Neutrophil (primary cell): ENCODE results near the gene SPOCK3.

Source experiments
- H3K27ac ChIP-seq: fragments of 200-600 bp; sonication (generic); 2 replicates; pipeline ENCODE4 v1.5.1; 2016; ENCODE audit warnings: mild to moderate bottlenecking, moderate library complexity
- H3K27me3 ChIP-seq: fragments of 200-600 bp; sonication (generic); 2 replicates; pipeline ENCODE4 v1.6.0; 2016; ENCODE audit warnings: mild to moderate bottlenecking
- H3K36me3 ChIP-seq: fragments of 200-600 bp; sonication (generic); 2 replicates; pipeline ENCODE4 v1.5.1; 2017
- H3K4me1 ChIP-seq, 2 experiments: fragments of 200-600 bp in 1 of 2; sonication (generic) in 1 of 2; 1 replicate in 1 of 2; 2 replicates in 1 of 2; pipeline versions ENCODE4 v1.5.1 to v1.6.1; 2013 to 2016; ENCODE audit warnings: low read depth in 1 of 2, low read length in 1 of 2, mild to moderate bottlenecking in 1 of 2, moderate library complexity in 1 of 2; ENCODE audit not compliant: control insufficient read depth in 1 of 2, insufficient read depth in 1 of 2
- H3K4me3 ChIP-seq, 2 experiments: fragments of 200-600 bp in 1 of 2; sonication (generic) in 1 of 2; 1 replicate in 1 of 2; 2 replicates in 1 of 2; pipeline ENCODE4 v1.5.1; 2013 to 2016; ENCODE audit warnings: low read depth in 1 of 2, low read length in 1 of 2, mild to moderate bottlenecking in 1 of 2, moderate library complexity in 1 of 2
- H3K9me3 ChIP-seq: fragments of 200-600 bp; sonication (generic); 2 replicates; pipeline ENCODE4 v1.5.1; 2016
- TF ChIP-seq, protein P1 (sequence below): fragments of 200-600 bp; sonication (generic); IDR thresholded peaks from 2 replicates; pipeline ENCODE4 v1.5.1; 2016; ENCODE audit warnings: antibody characterized with exemption

Gene SPOCK3

DNA sequence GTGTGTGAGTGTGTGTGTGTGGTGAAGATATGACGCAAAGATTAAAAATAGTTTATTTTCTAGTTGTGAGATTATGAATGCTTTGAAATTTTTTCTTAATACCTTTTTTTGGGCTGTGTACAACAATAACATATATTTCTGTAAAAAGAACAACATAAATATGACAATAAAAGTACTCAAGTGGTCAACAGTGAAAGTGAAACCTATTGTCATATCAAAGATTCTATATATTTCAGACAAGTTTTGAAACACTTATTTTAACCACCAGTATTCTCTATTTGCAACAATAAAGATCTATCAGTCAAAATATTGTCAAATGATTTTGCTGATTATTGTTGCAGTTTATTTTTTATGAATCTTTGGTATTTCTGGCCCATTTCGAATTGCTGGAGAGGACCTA lies 98.0 kb downstream of the SPOCK3 start:
- Histone ChIP-seq H3K27ac (no peak overlapping the region), H3K27me3 (no peaks in the 10 kb centered on the region), H3K9me3 (no peaks in the 10 kb centered on the region), H3K4me1 (no peaks in the 10 kb centered on the region), H3K4me3 (no peak overlapping the region), H3K36me3 (no peaks in the 10 kb centered on the region)
- TF ChIP-seq, protein P1, sequence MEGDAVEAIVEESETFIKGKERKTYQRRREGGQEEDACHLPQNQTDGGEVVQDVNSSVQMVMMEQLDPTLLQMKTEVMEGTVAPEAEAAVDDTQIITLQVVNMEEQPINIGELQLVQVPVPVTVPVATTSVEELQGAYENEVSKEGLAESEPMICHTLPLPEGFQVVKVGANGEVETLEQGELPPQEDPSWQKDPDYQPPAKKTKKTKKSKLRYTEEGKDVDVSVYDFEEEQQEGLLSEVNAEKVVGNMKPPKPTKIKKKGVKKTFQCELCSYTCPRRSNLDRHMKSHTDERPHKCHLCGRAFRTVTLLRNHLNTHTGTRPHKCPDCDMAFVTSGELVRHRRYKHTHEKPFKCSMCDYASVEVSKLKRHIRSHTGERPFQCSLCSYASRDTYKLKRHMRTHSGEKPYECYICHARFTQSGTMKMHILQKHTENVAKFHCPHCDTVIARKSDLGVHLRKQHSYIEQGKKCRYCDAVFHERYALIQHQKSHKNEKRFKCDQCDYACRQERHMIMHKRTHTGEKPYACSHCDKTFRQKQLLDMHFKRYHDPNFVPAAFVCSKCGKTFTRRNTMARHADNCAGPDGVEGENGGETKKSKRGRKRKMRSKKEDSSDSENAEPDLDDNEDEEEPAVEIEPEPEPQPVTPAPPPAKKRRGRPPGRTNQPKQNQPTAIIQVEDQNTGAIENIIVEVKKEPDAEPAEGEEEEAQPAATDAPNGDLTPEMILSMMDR, result no peak

DNA sequence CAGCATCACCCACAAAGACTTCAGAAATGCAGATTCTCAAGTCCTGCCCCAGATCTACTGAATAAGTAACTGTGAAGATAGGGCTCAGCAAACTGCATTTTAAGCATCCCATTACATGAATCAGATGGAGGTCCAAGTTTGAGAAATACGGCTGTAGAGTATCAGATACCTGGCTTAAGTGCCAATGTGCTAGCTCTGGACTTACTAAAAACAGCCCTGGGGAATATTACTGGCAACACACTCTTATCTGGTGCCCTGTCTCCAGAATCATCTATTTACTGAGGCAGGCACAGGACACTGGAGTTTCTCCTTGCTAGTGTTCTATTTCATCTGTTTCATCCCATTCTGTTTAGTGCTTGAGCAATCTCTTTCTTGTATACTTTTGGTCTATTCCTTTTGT lies 105.1 kb downstream of the SPOCK3 start:
- TF ChIP-seq, protein P1, result no peak
- H3K4me3 ChIP-seq, result no peak overlapping the region

DNA sequence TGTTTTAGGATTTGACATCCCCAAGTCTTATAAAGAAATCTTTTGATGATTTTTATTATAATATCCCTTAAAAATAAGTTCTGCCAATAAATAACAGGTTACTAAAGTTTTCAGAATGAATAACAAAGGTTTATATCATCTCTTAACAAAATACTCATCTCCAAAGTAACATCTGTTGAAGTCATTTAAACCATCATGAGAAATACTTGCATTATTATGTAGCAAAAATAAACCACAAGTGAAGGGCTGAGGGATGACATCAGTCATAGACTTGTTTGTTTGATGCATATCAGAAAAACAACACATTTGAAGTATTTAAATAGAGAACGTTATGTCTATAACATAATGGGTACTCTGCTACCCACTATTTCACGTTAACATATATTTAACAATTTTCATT lies 114.9 kb downstream of the SPOCK3 start:
- Histone ChIP-seq H3K36me3 (no peaks in the 10 kb centered on the region), H3K4me3 (no peak overlapping the region), H3K27me3 (no peaks in the 10 kb centered on the region), H3K4me1 (no peaks in the 10 kb centered on the region), H3K27ac (no peak overlapping the region), H3K9me3 (no peaks in the 10 kb centered on the region)
- TF ChIP-seq, protein P1, result no peak

More for the DNA sequence above, 105.1 kb downstream of the SPOCK3 start:
- Histone ChIP-seq H3K27me3 (no peaks in the 10 kb centered on the region), H3K4me1 (no peaks in the 10 kb centered on the region), H3K36me3 (no peaks in the 10 kb centered on the region), H3K9me3 (no peaks in the 10 kb centered on the region), H3K27ac (no peak overlapping the region)

DNA sequence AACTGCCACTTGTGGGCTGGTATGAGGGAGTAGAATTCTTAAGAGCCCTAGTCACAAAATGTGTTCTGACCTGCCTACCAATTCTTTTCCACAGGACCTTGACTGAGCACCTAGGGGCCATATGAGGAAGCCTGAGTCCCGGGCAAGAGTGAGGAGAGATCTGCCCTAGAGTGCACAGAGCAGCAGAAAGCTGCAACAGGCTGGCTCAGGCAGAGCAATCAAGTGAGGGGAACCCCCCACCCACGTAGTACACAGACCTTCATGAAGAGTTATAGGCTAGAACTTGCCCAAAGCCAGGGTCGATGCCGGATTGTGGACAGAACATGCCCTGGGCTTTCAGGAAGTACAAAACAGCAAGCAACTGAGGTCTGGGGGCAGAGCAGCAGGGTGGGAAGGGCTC lies 117.0 kb downstream of the SPOCK3 start:
- H3K27me3 ChIP-seq, result no peaks in the 10 kb centered on the region

DNA sequence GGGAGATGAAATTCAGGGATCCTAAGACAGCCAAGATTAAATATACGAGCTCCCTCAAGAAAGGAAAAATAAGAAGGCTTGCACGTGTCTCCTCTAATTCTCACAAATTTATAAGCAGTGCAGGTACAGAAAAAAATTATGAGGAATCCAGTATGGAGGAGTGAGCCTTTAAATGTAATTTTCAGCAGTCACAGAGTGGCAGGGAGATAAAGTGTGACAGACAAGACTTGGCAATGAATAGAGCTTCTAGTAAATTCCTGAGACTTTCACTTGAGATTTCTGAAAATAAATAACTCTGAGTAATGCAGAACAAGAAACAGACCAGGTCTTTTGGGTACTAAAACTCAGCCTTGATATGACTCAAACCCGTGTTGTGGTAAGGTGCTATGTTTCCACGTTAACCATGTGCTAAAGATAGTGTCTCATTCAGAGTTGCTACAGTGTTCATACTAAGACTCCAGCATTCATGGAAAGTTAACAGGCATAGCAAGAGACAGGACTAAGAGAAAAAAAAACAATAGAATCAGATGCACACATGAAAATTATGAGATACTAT lies 119.8 kb downstream of the SPOCK3 start:
- Histone ChIP-seq H3K27ac (no peak overlapping the region), H3K4me1 (no peaks in the 10 kb centered on the region)
- TF ChIP-seq, protein P1, result no peak

More for the DNA sequence above, 117.0 kb downstream of the SPOCK3 start:
- TF ChIP-seq, protein P1, result no peak
- H3K36me3 ChIP-seq, result no peaks in the 10 kb centered on the region
- no peak overlapping the region for H3K4me3 ChIP-seq
- no peaks in the 10 kb centered on the region for H3K4me1 ChIP-seq
- no peak overlapping the region for H3K27ac ChIP-seq
- no peaks in the 10 kb centered on the region for H3K9me3 ChIP-seq

DNA sequence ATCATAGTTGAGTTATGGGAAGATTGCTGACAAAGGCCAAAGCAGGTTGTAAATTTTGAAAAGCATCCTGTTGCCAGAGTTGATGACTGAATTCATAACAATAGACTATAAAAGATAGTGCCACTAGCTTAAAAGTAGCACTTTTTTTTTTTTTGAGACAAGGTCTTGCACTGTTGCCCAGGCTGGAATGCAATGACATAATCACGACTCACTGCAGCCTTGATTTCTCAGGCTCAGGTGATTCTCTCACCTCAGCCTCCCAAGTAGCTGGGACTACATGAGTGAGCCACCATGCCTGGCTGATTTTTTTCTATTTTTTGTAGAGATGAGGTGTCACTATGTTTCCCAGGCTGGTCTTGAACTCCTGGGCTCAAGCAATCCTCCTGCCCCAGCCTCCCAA lies 122.7 kb downstream of the SPOCK3 start:
- TF ChIP-seq, protein P1, result no peak
- Histone ChIP-seq H3K9me3 (no peaks in the 10 kb centered on the region), H3K27ac (no peak overlapping the region), H3K36me3 (no peaks in the 10 kb centered on the region), H3K4me1 (no peaks in the 10 kb centered on the region), H3K4me3 (no peak overlapping the region), H3K27me3 (no peaks in the 10 kb centered on the region)

More for the DNA sequence above, 119.8 kb downstream of the SPOCK3 start:
- Histone ChIP-seq H3K4me3 (no peak overlapping the region), H3K27me3 (no peaks in the 10 kb centered on the region), H3K9me3 (no peaks in the 10 kb centered on the region), H3K36me3 (no peaks in the 10 kb centered on the region)
